ENCODE results near the gene SPHK1.
A peak's percentile ranks its signal among the peaks of the same experiment; 100 is the strongest.
"Not testable (repeated sequence)": the region's sequence is repeated elsewhere in the genome, so short reads cannot be mapped to it uniquely, and the experiment has no call there.

SPHK1 gene

GRCh38 chr17:76343106-76343505 lies 41.3 kb upstream of the SPHK1 start:
- no peaks in the 10 kb centered on the region for H3K27me3 ChIP-seq (ENCODE audit: insufficient read depth, low read depth, severe bottlenecking)
- H3K9me3 ChIP-seq (ENCODE audit: severe bottlenecking) = no peaks in the 10 kb centered on the region
- TF ChIP-seq CTCF (IDR thresholded peaks at IDR 0.05; ENCODE audit: low read depth, low read length) = no peak
- H3K4me3 ChIP-seq (ENCODE audit: low read depth, low read length) = no peak overlapping the region
- no peak for DNase-seq
- no peak overlapping the region for H3K27ac ChIP-seq
- H3K36me3 ChIP-seq = peaks cover 77% of the 10 kb centered on the region

GRCh38 chr17:76345377-76345974 lies 38.9 kb upstream of the SPHK1 start:
- Histone ChIP-seq H3K9me3 (ENCODE audit: severe bottlenecking) (no peaks in the 10 kb centered on the region), H3K36me3 (peaks cover 80% of the 10 kb centered on the region), H3K27ac (no peak overlapping the region), H3K27me3 (ENCODE audit: insufficient read depth, low read depth, severe bottlenecking) (no peaks in the 10 kb centered on the region), H3K4me3 (ENCODE audit: low read depth, low read length) (no peak overlapping the region)
- no peak for TF ChIP-seq CTCF (IDR thresholded peaks at IDR 0.05; ENCODE audit: low read depth, low read length)
- no peak for DNase-seq

GRCh38 chr17:76346936-76347335 lies 37.5 kb upstream of the SPHK1 start:
- H3K9me3 ChIP-seq (ENCODE audit: severe bottlenecking); H3K27ac ChIP-seq; DNase-seq; H3K27me3 ChIP-seq (ENCODE audit: insufficient read depth, low read depth, severe bottlenecking); H3K4me3 ChIP-seq (ENCODE audit: low read depth, low read length): not testable (repeated sequence)
- peaks cover 81% of the 10 kb centered on the region for H3K36me3 ChIP-seq

- Histone ChIP-seq H3K9me3 (ENCODE audit: severe bottlenecking) (no peaks in the 10 kb centered on the region), H3K27me3 (ENCODE audit: insufficient read depth, low read depth, severe bottlenecking) (no peaks in the 10 kb centered on the region), H3K4me3 (ENCODE audit: low read depth, low read length) (no peak overlapping the region), H3K36me3 (peaks cover 58% of the 10 kb centered on the region), H3K27ac (no peak overlapping the region)
- DNase-seq = no peak
- TF ChIP-seq CTCF (IDR thresholded peaks at IDR 0.05; ENCODE audit: low read depth, low read length) = no peak
Observed at GRCh38 chr17:76350463-76350862, 33.9 kb upstream of the SPHK1 start.

GRCh38 chr17:76351526-76352071 lies 32.8 kb upstream of the SPHK1 start:
- Histone ChIP-seq H3K4me3 (ENCODE audit: low read depth, low read length) (no peak overlapping the region), H3K9me3 (ENCODE audit: severe bottlenecking) (no peaks in the 10 kb centered on the region), H3K27me3 (ENCODE audit: insufficient read depth, low read depth, severe bottlenecking) (no peaks in the 10 kb centered on the region), H3K36me3 (peaks cover 47% of the 10 kb centered on the region), H3K27ac (no peak overlapping the region)
- no peak for TF ChIP-seq CTCF (IDR thresholded peaks at IDR 0.05; ENCODE audit: low read depth, low read length)
- no peak for DNase-seq

GRCh38 chr17:76353004-76353598 lies 31.3 kb upstream of the SPHK1 start:
- no peaks in the 10 kb centered on the region for H3K9me3 ChIP-seq (ENCODE audit: severe bottlenecking)
- no peak for TF ChIP-seq CTCF (IDR thresholded peaks at IDR 0.05; ENCODE audit: low read depth, low read length)
- H3K27me3 ChIP-seq (ENCODE audit: insufficient read depth, low read depth, severe bottlenecking) = no peaks in the 10 kb centered on the region
- H3K36me3 ChIP-seq = peaks cover 35% of the 10 kb centered on the region
- peak overlapping the region; percentile 100 for H3K27ac ChIP-seq
- H3K4me3 ChIP-seq (ENCODE audit: low read depth, low read length) = peak overlapping the region; percentile 90
- DNase-seq = peak; percentile 40
